Measurements from ENCODE around the gene FHL1.

DNA sequence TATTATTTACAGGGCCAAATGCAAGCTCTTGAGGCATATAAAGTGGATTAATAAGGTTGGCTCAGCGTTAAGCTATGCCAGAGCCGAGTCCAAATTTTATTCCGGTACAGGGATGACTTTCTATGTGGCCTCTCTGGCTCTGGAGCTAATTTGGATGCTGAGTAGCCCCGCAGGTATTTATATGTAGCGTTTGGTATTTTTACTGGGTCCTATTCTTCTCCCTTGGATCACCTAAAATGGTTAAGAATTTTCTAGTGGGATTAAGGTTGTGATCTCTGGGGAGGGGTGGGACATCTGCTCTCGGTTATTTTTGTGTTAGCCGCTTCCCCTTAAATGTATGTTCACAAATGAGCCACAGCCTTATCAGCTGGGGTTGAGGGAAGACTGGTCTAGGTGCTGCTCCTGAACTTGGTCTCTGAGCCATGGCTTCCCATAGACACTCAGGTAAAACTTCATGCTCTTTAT, 49.4 kb downstream of the FHL1 start:
- peak; percentile 51 to 76 for TF ChIP-seq POLR2A (IDR thresholded peaks at IDR 0.05)
- TF ChIP-seq, protein P1, sequence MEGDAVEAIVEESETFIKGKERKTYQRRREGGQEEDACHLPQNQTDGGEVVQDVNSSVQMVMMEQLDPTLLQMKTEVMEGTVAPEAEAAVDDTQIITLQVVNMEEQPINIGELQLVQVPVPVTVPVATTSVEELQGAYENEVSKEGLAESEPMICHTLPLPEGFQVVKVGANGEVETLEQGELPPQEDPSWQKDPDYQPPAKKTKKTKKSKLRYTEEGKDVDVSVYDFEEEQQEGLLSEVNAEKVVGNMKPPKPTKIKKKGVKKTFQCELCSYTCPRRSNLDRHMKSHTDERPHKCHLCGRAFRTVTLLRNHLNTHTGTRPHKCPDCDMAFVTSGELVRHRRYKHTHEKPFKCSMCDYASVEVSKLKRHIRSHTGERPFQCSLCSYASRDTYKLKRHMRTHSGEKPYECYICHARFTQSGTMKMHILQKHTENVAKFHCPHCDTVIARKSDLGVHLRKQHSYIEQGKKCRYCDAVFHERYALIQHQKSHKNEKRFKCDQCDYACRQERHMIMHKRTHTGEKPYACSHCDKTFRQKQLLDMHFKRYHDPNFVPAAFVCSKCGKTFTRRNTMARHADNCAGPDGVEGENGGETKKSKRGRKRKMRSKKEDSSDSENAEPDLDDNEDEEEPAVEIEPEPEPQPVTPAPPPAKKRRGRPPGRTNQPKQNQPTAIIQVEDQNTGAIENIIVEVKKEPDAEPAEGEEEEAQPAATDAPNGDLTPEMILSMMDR (IDR thresholded peaks at IDR 0.05 in 4 of 5, conservative IDR thresholded peaks at IDR 0.05 in 1 of 5): no peak

Measured in gastrocnemius medialis (tissue), 4 donors.